CD4-positive, alpha-beta T cell treated with Interleukin-6 at 100 ng/mL for 8 hours (primary cell): Measurements from ENCODE around the gene DAPK3.
"Not testable (repeated sequence)": the region's sequence is repeated elsewhere in the genome, so short reads cannot be mapped to it uniquely, and the experiment has no call there.

ENCODE experiments used
- DNase-seq: peaks from one replicate; pipeline ENCODE4 v3.0.0-alpha.2; 2020; ENCODE audit warnings: mixed read lengths, low spot score

DAPK3 gene

DNA sequence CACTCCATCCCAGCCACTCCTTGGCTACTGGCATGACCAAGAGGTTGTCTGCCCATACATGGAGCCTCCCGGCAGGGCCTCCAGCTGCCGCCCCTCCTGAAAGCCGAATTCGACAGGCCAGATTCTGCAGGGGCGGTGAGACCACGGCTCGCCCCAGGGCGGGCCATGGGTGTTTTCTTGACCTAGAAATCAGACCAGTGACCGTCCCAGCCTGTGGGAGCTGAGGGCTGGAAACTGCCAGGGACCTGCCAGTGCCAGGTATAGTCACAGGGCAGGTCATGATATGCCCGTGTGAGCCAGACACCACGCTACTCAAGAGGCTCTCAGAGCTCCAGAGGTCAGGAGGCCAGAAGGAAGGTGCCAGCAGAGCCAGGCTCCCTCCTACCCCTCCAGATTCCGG is 16.8 kb downstream of the DAPK3 start:
- DNase-seq, result no peak

DNA sequence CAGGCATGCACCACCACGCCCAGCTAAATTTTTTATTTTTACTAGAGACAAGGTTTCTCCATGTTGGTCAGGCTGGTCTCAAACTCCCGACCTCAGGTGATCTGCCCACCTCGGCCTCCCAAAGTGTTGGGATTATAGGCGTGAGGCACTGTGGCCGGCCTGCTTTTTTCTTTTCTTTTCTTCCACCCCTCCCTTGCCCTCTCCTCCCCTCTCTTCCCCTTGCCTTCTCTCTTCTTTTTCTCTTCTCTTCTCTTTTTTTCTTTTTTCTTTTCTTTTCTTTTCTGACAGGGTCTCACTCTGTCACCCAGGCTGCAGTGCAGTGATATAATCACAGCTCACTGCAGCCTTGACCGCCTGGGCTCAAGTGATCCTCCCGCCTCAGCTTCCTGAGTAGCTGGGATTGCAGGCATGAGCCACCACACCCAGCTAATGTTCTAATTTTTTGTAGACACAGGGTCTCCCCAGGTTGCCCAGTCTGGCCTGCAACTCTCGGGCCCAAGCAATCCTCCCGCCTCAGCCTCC is 18.1 kb downstream of the DAPK3 start:
- DNase-seq, result not testable (repeated sequence)

- DNase-seq, result no peak
Measured at GRCh38 chr19:3950871-3951861, 19.7 kb downstream of the DAPK3 start.

- DNase-seq, result no peak
Measured at GRCh38 chr19:3949997-3950859, 20.7 kb downstream of the DAPK3 start.

DNA sequence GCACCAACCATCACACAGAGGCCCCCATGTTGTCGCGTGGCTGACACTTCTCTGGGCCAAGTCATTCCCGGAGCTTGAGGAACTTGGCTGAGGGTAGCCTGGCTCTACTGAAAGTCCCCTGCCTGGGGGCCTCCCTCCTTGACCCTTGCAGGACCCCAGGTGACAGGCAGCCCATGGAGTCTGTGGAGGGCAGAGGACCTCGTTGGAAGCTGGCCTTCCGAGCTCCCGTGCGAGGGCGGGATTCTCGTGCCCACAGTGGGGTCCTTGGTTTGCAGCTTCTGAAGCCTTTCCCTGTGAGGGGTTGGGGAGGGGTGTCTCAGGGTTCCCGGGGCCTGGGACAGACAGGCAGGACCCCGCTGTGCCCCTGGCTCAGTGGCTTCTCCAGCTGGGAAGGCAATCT is 21.6 kb downstream of the DAPK3 start:
- DNase-seq, result no peak

- not testable (repeated sequence) for DNase-seq
Measured at GRCh38 chr19:3947316-3947933, 23.5 kb downstream of the DAPK3 start.

GRCh38 chr19:3945838-3946237 is 25.1 kb downstream of the DAPK3 start:
- DNase-seq, result no peak

- DNase-seq, result no peak
Measured at GRCh38 chr19:3944018-3944721, 26.7 kb downstream of the DAPK3 start.

- DNase-seq, result no peak
Measured at GRCh38 chr19:3942790-3943409, 28.0 kb downstream of the DAPK3 start.

- not testable (repeated sequence) for DNase-seq
Measured at GRCh38 chr19:3938300-3938950, 32.5 kb downstream of the DAPK3 start.

- DNase-seq, result no peak
Measured at GRCh38 chr19:3936506-3937442, 34.1 kb downstream of the DAPK3 start.

GRCh38 chr19:3932931-3933810 is 37.7 kb downstream of the DAPK3 start, which contains the start of gene NMRK2:
Gene NMRK2, plus strand, starts transcription at chr19:3933069. Its CDS starts 603 bp downstream, at chr19:3933672.
- DNase-seq, result no peak

DNA sequence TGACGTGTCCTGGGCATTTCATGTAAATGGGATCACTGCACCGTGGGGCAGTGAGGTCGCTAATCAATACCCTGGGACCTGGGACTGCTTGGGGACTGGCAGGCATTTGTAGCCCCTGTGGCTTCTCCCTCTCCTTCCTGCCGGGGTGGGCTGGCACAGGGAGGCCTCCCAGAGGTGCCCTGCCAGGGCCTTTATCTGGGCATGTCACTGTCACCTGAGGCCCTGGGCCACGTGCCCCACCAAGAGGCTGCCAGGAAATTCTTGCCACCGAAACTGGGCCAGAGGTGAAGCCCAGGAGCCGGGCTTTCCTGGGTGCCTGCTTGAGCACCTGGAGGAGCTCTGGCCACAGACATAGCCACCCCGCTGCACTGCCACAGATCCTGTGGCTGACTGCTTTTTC is 39.9 kb downstream of the DAPK3 start:
- DNase-seq, result no peak

- no peak for DNase-seq
Measured at GRCh38 chr19:3923912-3924311, 47.0 kb downstream of the DAPK3 start.

GRCh38 chr19:3923096-3923758 is 47.7 kb downstream of the DAPK3 start:
- DNase-seq, result no peak

GRCh38 chr19:3919793-3920192 is 51.1 kb downstream of the DAPK3 start:
- no peak for DNase-seq

DNA sequence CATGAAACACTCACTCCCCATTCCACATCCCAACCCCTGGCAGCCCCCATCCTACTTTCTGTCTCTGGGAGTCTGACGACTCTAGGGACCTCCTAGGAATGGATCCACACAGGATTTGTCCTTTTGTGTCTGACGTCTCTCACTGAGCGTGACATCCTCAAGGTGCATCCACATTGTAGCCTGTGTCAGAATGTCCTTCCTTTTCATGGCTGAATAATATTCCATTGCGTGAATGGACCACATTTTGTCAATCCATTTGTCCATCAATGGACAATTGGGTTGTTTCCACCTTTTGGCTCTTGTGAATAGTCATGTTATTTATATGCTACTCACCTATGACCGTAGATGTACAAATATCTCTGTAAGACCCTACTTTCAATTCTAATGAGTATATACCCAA is 54.9 kb downstream of the DAPK3 start:
- no peak for DNase-seq

DNA sequence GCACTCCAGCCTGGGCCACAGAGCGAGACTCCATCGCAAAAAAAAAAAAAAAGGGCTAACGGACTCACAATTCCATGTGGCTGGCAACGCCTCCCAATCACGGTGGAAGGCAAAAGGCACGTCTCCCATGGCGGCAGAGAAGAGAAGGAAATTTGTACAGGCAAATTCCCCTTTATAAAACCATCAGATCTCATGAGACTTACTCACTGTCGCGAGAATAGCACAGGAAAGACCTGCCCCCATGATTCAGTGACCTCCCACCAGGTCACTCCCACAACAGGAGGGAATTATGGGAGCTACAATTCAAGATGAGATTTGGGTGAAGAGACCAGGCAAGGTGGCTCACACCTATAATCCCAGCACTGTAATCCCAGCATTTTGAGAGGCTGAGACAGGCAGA is 56.7 kb downstream of the DAPK3 start:
- no peak for DNase-seq
